ENCODE measurements around the gene MBNL2. TPM values are rescaled to one million over a fixed set of nuclear protein-coding genes. Genes with fewer than 3 reads are reported as not detected.

Gene MBNL2
- total RNA-seq, 1 experiment from 2014 or later = 17.8 TPM

DNA sequence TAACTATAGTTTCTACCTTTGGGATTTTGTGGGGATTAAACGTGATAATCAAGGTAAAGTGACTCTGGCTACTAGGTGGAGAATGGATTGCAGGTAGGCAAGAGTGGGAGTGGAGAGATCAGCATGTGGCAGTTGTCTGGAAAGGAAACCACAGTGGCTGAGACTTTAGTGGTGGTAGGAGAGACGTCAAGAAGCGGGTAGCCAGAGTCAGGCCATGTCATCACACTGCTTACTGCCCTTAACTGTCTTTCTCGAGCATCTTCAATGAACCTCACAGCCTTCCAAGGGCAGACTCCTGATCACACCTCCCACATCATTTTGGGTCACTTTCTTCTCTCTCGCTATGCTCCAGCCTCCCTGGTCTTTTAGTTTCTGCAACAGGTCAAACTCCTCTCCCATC lies 28.6 kb upstream of the MBNL2 start:
- H3F3A ChIP-seq (ENCODE audit: low read length, unreplicated experiment) = no peaks in the 10 kb centered on the region
- H3K9me2 ChIP-seq (replicated peaks; ENCODE audit: low read length) = no peaks in the 10 kb centered on the region
- ChIA-PET CTCF (no interaction called here), POLR2A (ENCODE audit: unreplicated experiment) (no interaction called here)
- ATAC-seq (no peak), DNase-seq (no peak)
- no peaks in the 10 kb centered on the region for H3K79me2 ChIP-seq (ENCODE audit: low read length)
- intact Hi-C loops (cut with micrococcal nuclease) = no loop called here
- H3K27me3 ChIP-seq (ENCODE audit: low read length) = no peaks in the 10 kb centered on the region
- H3K27ac ChIP-seq (ENCODE audit: low read length) = no peak overlapping the region
- H2AFZ ChIP-seq (ENCODE audit: low read length) = no peak overlapping the region
- TF ChIP-seq EZH2 (IDR thresholded peaks at IDR 0.05; ENCODE audit: low read length, unreplicated experiment) (no peak), EZH2phosphoT487 (IDR thresholded peaks at IDR 0.05; ENCODE audit: borderline replicate concordance, low read length) (no peak)
- TF ChIP-seq, protein P1, sequence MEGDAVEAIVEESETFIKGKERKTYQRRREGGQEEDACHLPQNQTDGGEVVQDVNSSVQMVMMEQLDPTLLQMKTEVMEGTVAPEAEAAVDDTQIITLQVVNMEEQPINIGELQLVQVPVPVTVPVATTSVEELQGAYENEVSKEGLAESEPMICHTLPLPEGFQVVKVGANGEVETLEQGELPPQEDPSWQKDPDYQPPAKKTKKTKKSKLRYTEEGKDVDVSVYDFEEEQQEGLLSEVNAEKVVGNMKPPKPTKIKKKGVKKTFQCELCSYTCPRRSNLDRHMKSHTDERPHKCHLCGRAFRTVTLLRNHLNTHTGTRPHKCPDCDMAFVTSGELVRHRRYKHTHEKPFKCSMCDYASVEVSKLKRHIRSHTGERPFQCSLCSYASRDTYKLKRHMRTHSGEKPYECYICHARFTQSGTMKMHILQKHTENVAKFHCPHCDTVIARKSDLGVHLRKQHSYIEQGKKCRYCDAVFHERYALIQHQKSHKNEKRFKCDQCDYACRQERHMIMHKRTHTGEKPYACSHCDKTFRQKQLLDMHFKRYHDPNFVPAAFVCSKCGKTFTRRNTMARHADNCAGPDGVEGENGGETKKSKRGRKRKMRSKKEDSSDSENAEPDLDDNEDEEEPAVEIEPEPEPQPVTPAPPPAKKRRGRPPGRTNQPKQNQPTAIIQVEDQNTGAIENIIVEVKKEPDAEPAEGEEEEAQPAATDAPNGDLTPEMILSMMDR (conservative IDR thresholded peaks at IDR 0.05; ENCODE audit: low read depth, low read length) = no peak
- H3K9me3 ChIP-seq (ENCODE audit: low read length) = no peaks in the 10 kb centered on the region
- BruUV-seq (replicated peaks) = no TSS peak
- no peak overlapping the region for H3K9ac ChIP-seq (ENCODE audit: low read length)
- H3K36me3 ChIP-seq (ENCODE audit: low read depth, low read length) = no peaks in the 10 kb centered on the region
- H3K4me3 ChIP-seq (ENCODE audit: low read length) = no peak overlapping the region
- peaks cover 13% of the 10 kb centered on the region for H3K4me1 ChIP-seq (ENCODE audit: insufficient read depth, low read length)
- H3K4me2 ChIP-seq (ENCODE audit: low read length) = no peak overlapping the region
- H4K20me1 ChIP-seq (ENCODE audit: low read length) = no peaks in the 10 kb centered on the region

DNA sequence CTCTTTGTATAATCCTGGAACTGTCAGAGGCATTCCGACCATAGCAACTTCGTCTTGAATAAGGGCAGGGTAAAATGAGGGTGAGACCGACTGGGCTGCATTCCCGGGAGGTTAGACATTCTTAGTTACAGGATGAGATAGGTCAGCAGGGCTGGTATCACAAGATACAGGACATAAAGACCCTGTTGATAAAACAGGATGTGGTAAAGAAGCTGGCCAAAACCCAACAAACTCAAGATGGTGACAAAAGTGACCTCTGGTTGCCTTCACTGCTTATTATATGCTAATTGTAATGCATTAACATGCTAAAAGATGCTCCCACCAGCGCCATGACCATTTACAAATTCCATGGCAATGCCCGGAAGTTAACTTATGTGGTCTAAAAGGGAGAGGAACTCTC lies 27.7 kb upstream of the MBNL2 start:
- Histone ChIP-seq H3F3A (ENCODE audit: low read length, unreplicated experiment) (no peaks in the 10 kb centered on the region), H3K27ac (ENCODE audit: low read length) (no peak overlapping the region), H3K9me2 (replicated peaks; ENCODE audit: low read length) (no peaks in the 10 kb centered on the region), H3K79me2 (ENCODE audit: low read length) (no peaks in the 10 kb centered on the region), H3K36me3 (ENCODE audit: low read depth, low read length) (no peaks in the 10 kb centered on the region), H3K9ac (ENCODE audit: low read length) (no peak overlapping the region), H3K9me3 (ENCODE audit: low read length) (no peaks in the 10 kb centered on the region), H3K4me2 (ENCODE audit: low read length) (peak overlapping the region; percentile 40), H3K4me1 (ENCODE audit: insufficient read depth, low read length) (peaks cover 13% of the 10 kb centered on the region), H2AFZ (ENCODE audit: low read length) (no peak overlapping the region), H4K20me1 (ENCODE audit: low read length) (no peaks in the 10 kb centered on the region), H3K4me3 (ENCODE audit: low read length) (no peak overlapping the region), H3K27me3 (ENCODE audit: low read length) (no peaks in the 10 kb centered on the region)
- ATAC-seq = peak; percentile 84
- DNase-seq = peak; percentile 71
- ChIA-PET CTCF (no interaction called here), POLR2A (ENCODE audit: unreplicated experiment) (no interaction called here)
- TF ChIP-seq EZH2phosphoT487 (IDR thresholded peaks at IDR 0.05; ENCODE audit: borderline replicate concordance, low read length) (no peak), EZH2 (IDR thresholded peaks at IDR 0.05; ENCODE audit: low read length, unreplicated experiment) (no peak)
- TF ChIP-seq, protein P1 (conservative IDR thresholded peaks at IDR 0.05; ENCODE audit: low read depth, low read length) = no peak
- intact Hi-C loops (cut with micrococcal nuclease) = no loop called here
- BruUV-seq (replicated peaks) = no TSS peak

- no peaks in the 10 kb centered on the region for H3K27me3 ChIP-seq (ENCODE audit: low read length)
- ATAC-seq (no peak), DNase-seq (no peak)
- H3K9me2 ChIP-seq (replicated peaks; ENCODE audit: low read length) = no peaks in the 10 kb centered on the region
- H3K27ac ChIP-seq (ENCODE audit: low read length) = no peak overlapping the region
- H3K4me1 ChIP-seq (ENCODE audit: insufficient read depth, low read length) = peaks cover 13% of the 10 kb centered on the region
- ChIA-PET POLR2A (ENCODE audit: unreplicated experiment) (no interaction called here), CTCF (no interaction called here)
- no peaks in the 10 kb centered on the region for H3K79me2 ChIP-seq (ENCODE audit: low read length)
- H3K9me3 ChIP-seq (ENCODE audit: low read length) = no peaks in the 10 kb centered on the region
- no peaks in the 10 kb centered on the region for H3K36me3 ChIP-seq (ENCODE audit: low read depth, low read length)
- H2AFZ ChIP-seq (ENCODE audit: low read length) = no peak overlapping the region
- H3F3A ChIP-seq (ENCODE audit: low read length, unreplicated experiment) = no peaks in the 10 kb centered on the region
- no peak overlapping the region for H3K4me2 ChIP-seq (ENCODE audit: low read length)
- H3K4me3 ChIP-seq (ENCODE audit: low read length) = no peak overlapping the region
- TF ChIP-seq EZH2phosphoT487 (IDR thresholded peaks at IDR 0.05; ENCODE audit: borderline replicate concordance, low read length) (no peak), EZH2 (IDR thresholded peaks at IDR 0.05; ENCODE audit: low read length, unreplicated experiment) (no peak)
- TF ChIP-seq, protein P1 (conservative IDR thresholded peaks at IDR 0.05; ENCODE audit: low read depth, low read length) = no peak
- no peak overlapping the region for H3K9ac ChIP-seq (ENCODE audit: low read length)
- H4K20me1 ChIP-seq (ENCODE audit: low read length) = no peaks in the 10 kb centered on the region
- no TSS peak for BruUV-seq (replicated peaks)
- intact Hi-C loops (cut with micrococcal nuclease) = no loop called here
Measured at GRCh38 chr13:97196340-97196739, 25.8 kb upstream of the MBNL2 start.

Measured in PC-3 (cell line).